ENCODE results near the gene VIPAS39. TPM values are rescaled to one million over a fixed set of nuclear protein-coding genes. Genes with fewer than 3 reads are reported as not detected.

The VIPAS39 gene
- total RNA-seq, 4 donors from 2014 or later: 17.1 to 24.9 (median 19.7) TPM

DNA sequence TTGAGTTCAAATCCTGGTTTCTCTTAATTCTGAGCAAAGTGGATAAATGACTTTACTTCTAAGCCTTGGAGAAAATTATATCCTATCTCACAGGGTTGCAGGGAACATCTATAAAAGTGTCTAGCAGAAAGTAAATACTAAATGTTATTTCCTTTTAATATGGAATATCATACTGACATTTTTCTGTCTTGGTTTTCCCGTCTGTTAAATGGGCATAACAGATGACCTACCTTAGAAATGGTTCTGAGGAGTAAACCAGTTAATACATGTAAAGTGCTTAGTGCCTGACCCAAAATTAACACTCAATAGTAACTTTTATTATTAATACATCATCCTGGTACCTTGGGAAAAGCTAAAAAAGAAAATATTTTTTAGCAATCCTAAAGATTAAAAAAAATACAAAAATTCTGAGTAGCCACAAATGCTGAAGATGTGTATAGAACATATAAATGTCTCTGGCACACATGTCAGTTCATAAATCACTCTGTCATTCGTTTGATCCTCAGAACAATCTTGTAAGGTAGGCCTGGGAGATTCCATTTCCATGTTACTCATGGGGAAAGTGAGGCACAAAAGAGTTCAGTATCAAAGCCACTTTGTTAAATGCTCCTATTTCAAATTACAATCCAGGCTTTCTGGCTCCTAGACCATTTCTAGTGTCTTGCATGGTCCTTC lies 1.3 kb downstream of the VIPAS39 start:
- DNase-seq: no peak
- intact Hi-C loops (cut with DNase I): loop anchor here (5.0 kb wide), 1 partner anchor 96 kb away; no protein-coding TSS in a partner anchor
- H3K9me3 ChIP-seq: no peaks in the 10 kb centered on the region

DNA sequence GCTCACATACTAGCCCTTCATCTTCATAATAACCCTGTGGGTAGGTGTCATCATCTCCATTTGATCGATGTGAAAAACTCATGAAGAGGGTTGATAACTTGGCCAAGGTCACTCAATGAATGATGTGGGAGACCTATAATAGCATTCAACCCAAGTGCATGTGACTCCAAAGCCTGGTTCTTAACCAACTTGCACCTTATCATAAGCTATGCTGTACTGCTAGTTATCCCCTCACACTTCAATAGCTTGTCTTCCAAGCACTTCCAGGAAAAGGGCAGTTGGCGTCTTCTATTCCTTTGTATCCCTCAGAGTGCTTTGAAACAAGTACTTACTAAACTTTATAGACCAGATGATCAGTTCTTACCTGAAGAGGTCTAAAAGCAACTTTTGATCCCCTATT lies 15.2 kb downstream of the VIPAS39 start:
- no peak overlapping the region for H3K27ac ChIP-seq
- 99 to 100% methylated on average over 2 of the region's 2 CpGs for WGBS, 2 donors
- intact Hi-C loops (cut with DNase I): no loop called here
- TF ChIP-seq, protein P1, sequence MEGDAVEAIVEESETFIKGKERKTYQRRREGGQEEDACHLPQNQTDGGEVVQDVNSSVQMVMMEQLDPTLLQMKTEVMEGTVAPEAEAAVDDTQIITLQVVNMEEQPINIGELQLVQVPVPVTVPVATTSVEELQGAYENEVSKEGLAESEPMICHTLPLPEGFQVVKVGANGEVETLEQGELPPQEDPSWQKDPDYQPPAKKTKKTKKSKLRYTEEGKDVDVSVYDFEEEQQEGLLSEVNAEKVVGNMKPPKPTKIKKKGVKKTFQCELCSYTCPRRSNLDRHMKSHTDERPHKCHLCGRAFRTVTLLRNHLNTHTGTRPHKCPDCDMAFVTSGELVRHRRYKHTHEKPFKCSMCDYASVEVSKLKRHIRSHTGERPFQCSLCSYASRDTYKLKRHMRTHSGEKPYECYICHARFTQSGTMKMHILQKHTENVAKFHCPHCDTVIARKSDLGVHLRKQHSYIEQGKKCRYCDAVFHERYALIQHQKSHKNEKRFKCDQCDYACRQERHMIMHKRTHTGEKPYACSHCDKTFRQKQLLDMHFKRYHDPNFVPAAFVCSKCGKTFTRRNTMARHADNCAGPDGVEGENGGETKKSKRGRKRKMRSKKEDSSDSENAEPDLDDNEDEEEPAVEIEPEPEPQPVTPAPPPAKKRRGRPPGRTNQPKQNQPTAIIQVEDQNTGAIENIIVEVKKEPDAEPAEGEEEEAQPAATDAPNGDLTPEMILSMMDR (IDR thresholded peaks at IDR 0.05): no peak
- TF ChIP-seq POLR2A (IDR thresholded peaks at IDR 0.05): no peak
- no peaks in the 10 kb centered on the region for H3K27me3 ChIP-seq
- no peak overlapping the region for H3K4me3 ChIP-seq (replicated peaks in 1 of 3)
- H3K9me3 ChIP-seq: no peaks in the 10 kb centered on the region
- no peaks in the 10 kb centered on the region for H3K4me1 ChIP-seq
- H3K36me3 ChIP-seq: peaks cover 40 to 53% of the 10 kb centered on the region in 2 donors
- DNase-seq: no peak

More for the DNA sequence above, 1.3 kb downstream of the VIPAS39 start:
- Histone ChIP-seq H3K27ac (no peak overlapping the region), H3K36me3 (peaks cover 13 to 20% of the 10 kb centered on the region in 2 donors), H3K4me3 (replicated peaks in 1 of 3) (no peak overlapping the region), H3K4me1 (peaks cover 19 to 22% of the 10 kb centered on the region in 2 donors), H3K27me3 (no peaks in the 10 kb centered on the region)
- TF ChIP-seq, protein P1 (IDR thresholded peaks at IDR 0.05): no peak
- no peak for TF ChIP-seq POLR2A (IDR thresholded peaks at IDR 0.05)
- 81 to 85% methylated on average over 2 of the region's 2 CpGs for WGBS, 2 donors

DNA sequence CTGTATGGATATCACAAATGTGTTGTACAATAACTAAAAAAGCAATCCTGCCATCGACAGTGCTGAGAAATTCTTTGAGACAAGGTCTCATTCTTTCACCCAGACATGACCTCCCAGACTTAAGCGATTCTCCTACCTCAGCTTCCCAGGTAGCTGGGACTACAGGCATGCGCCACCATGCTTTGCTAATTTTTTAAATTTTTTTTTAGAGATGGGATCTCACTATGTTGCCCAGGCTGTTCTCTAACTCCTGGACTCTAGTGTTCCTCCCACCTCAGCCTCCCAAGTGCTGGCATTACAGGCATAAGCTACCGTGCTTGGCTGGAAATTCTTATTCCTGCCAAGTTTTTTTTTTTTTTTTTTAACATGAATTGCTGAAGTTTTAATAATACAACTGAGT lies 17.5 kb downstream of the VIPAS39 start:
- Histone ChIP-seq H3K27ac (no peak overlapping the region), H3K36me3 (peaks cover 51 to 56% of the 10 kb centered on the region in 2 donors), H3K27me3 (no peaks in the 10 kb centered on the region), H3K4me1 (no peaks in the 10 kb centered on the region), H3K4me3 (replicated peaks in 1 of 3) (no peak overlapping the region), H3K9me3 (no peaks in the 10 kb centered on the region)
- intact Hi-C loops (cut with DNase I): no loop called here
- no peak for DNase-seq
- TF ChIP-seq POLR2A (IDR thresholded peaks at IDR 0.05): no peak
- TF ChIP-seq, protein P1 (IDR thresholded peaks at IDR 0.05): no peak
- 96 to 97% methylated on average over 4 of the region's 4 CpGs for WGBS, 2 donors

DNA sequence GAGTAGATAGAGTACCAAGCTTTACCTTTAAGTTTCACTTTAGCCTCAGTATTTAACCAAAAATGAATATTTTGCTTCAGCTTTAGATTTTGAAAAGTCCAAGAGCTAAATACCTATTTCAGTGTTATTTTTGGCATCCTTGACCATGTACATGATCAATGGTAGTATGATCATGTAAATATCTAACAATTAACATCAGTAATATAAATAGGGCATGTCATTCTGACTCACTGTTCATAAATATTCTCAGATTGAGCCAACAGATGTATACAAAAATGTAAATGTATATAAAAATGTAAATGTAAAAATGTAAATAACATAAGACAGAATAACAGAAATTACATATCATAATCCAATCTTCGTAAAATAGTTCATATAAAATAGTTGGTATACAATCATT lies 18.8 kb downstream of the VIPAS39 start:
- intact Hi-C loops (cut with DNase I): no loop called here
- WGBS, 2 donors: 97 to 100% methylated on average over 1 of the region's 1 CpG
- DNase-seq: no peak
- no peak overlapping the region for H3K27ac ChIP-seq
- no peak overlapping the region for H3K4me3 ChIP-seq (replicated peaks in 1 of 3)
- TF ChIP-seq POLR2A (IDR thresholded peaks at IDR 0.05): no peak
- TF ChIP-seq, protein P1 (IDR thresholded peaks at IDR 0.05): no peak
- H3K4me1 ChIP-seq: no peaks in the 10 kb centered on the region
- no peaks in the 10 kb centered on the region for H3K9me3 ChIP-seq
- H3K27me3 ChIP-seq: no peaks in the 10 kb centered on the region
- H3K36me3 ChIP-seq: peaks cover 53 to 57% of the 10 kb centered on the region in 2 donors

DNA sequence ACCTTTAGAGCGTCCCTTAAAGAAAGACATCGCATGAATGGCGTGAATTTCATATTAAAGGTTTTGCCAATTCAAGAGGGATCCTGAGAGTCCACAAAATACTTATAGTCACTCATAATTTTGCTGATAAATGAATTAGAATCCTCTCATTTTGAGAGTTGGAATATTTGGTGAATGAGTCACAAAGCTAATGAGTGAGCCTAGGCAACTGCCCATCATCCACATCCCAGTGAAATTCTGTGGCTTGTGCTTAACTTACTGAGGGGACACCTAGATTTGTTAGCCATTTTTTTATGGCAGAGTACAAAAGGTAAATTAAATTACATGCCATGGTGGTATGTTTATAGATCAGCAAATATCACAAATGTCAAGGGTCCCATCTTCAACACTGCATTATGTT lies 21.4 kb downstream of the VIPAS39 start:
- Histone ChIP-seq H3K27me3 (no peaks in the 10 kb centered on the region), H3K27ac (no peak overlapping the region), H3K36me3 (peaks cover 47% of the 10 kb centered on the region in 2 donors), H3K4me1 (no peaks in the 10 kb centered on the region), H3K9me3 (no peaks in the 10 kb centered on the region), H3K4me3 (replicated peaks in 1 of 3) (no peak overlapping the region)
- 94 to 98% methylated on average over 3 of the region's 3 CpGs for WGBS, 2 donors
- TF ChIP-seq POLR2A (IDR thresholded peaks at IDR 0.05): no peak
- TF ChIP-seq, protein P1 (IDR thresholded peaks at IDR 0.05): no peak
- no peak for DNase-seq
- intact Hi-C loops (cut with DNase I): no loop called here

Measured in thyroid gland (tissue), 4 donors.